HG02870 (cell line): ENCODE measurements around the gene ZMYND10.

Experiments
- ATAC-seq: cut with Tn5 transposase; IDR thresholded peaks from one replicate; pipeline ENCODE4 v1.9.1; 2021; ENCODE audit warnings: mild to moderate bottlenecking, moderate library complexity; ENCODE audit not compliant: unreplicated experiment

ZMYND10 gene

DNA sequence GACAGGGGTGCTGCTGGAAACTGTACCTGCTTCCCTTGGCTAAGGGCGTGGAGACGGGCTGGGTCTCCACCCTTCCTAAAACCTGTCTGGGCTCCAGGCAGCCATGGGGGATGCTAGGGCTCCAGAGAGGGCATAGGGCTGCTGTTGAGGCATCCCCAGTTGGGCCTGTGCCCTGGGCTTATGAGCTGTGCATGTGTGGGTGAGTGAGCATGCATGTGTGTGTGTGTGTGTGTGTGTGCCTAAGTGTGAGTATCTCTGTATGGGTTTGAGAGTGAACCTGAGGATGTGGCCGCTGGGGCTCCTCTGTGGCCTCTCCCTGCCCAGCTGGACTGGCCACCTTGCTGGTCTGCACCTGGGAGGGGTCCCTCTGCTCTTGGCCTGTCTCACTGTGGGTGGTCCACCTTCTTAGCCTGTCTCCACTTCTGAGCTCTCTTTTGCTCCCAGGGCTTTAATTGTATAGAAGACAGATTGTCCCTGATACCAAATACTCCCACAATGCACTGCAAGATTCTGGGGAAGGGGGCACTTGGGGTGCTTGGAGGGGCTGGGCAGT is 25.7 kb upstream of the ZMYND10 start:
- ATAC-seq: no peak

DNA sequence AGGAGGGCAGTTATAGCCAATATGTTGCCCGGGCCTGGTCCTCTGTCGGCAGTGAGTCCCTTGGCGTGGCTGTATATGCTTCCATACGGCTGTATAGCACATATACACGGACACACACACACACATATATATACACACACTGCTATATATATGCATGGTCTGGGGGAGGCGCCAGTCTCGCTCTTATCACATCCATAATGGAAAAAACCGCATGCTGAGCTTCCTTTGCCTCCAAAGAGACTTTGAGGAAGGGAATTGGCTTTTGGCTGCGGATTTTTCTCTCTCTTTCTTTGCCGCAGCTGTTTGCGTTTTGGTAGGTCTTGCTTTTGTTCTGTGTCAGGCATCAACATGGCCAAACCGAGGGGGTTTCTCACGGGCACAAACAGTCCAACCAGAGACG is 25.1 kb upstream of the ZMYND10 start:
- ATAC-seq: no peak

GRCh38 chr3:50369012-50369670 is 23.6 kb upstream of the ZMYND10 start:
- no peak for ATAC-seq

GRCh38 chr3:50365842-50366220 is 20.3 kb upstream of the ZMYND10 start:
- ATAC-seq: no peak

DNA sequence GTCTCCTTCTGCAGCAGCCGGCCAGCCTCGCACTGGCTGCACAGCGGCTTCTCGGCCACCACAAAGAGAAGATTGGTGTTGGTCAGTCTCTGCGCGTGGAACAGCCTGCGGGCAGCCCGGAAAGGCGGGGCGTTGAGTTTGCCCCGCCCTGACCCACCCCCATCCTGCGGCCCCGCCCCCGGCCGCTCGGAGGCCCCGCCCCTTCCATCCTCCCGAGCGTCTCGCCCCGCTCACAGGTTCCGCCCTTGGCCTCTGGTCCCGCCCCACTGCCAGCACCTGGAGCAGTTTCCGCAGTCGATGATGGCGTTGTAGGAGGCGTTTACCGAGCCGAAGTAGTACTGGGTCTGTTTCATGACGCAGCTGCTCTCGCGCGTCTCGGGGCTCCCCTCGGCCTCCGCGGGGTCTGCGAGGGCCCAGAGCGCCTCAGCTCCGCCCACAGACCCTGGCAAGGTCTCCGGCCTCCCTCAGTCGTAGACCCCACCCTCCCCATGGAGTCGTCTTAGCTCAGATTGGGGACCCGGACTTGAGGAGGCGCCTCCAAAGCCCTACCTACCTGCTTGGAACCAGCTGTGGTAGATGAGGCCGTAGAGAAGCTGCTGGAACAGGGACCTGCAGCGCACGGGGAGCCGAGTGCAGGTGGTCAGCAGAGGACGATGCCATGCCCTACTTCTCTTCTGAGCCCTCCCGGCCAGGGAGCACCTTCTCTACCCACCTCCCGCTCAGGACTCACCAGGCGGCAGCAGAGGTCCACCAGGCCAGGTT is 19.7 kb upstream of the ZMYND10 start:
- ATAC-seq: peak; percentile 82

DNA sequence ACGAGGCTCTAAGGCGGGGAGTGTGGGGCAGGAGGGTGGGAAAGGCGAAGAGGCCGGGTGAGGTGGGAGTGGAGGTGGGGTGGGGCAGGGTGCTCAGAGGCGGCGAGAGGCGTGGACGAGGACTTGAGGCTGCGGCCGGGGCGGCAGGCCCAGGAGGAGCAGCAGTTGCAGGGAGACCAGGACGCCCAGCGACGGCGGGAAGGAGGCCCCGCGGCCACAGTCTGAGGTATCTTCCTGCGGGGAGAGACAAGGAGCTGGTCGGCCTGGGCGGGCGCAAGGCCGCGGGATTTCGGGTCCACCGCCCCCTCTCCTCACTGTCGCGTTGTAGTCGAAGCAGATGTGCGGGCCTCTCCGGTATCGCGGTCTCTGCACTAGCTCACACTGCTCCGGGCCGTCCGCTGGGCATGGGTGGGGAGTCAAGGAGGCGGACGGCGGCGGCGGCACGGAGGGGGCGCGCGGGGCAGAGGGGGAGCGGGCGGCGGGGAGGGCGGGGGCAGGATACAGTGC is 19.1 kb upstream of the ZMYND10 start:
- no peak for ATAC-seq

GRCh38 chr3:50359760-50360110 is 14.2 kb upstream of the ZMYND10 start:
- peak; percentile 3 for ATAC-seq

GRCh38 chr3:50358911-50359759 is 13.6 kb upstream of the ZMYND10 start, which contains the start of gene TMEM115:
TMEM115 (minus strand) TSS chr3:50359521; CDS start chr3:50359063, 458 bp downstream.
- ATAC-seq: peak; percentile 99

GRCh38 chr3:50358355-50358910 is 12.9 kb upstream of the ZMYND10 start:
- no peak for ATAC-seq

DNA sequence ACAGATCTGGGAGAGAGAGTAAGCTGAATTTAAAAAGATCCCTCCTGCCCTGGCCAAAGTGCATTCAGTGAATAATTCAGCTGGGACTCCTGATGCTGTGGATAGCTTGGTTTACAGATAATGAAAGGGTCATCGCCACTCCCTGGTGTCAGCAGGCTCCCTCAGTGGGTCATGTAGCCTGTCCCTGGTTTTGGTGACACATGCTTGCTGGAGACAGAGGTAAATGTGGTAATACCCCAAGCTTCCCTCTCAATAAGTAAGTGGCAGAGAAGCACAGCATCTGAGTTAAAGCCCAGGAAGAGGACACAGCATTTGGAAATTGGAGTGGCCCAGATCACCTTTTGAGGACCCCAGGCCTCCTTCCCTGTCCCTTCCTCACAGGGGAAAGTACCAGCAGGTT is 11.9 kb upstream of the ZMYND10 start:
- no peak for ATAC-seq

GRCh38 chr3:50356553-50356952 is 11.0 kb upstream of the ZMYND10 start:
- ATAC-seq: no peak

GRCh38 chr3:50355829-50356552 is 10.5 kb upstream of the ZMYND10 start:
- no peak for ATAC-seq

GRCh38 chr3:50354850-50355249 is 9.3 kb upstream of the ZMYND10 start:
- no peak for ATAC-seq

GRCh38 chr3:50354186-50354764 is 8.7 kb upstream of the ZMYND10 start:
- ATAC-seq: no peak

- no peak for ATAC-seq
Measured at GRCh38 chr3:50353245-50354004, 7.9 kb upstream of the ZMYND10 start.

DNA sequence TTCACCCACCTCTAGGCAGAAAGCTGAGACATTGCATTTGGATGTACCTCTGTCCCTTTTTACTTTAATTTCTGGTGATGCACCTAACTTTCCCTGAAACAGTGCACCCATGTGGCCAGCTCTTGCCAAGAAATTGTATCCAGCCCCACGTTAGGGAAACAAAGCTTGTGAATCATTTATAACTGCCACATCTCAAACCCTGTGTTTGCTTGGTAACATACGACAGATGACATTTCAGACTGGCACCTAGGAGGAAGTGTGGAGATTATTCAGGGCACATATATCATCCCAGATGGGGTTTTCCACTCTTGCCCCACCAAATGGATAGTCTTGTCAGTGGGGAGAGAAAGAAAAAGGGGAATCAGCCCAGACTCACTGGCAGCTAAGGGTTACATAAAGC is 7.2 kb upstream of the ZMYND10 start:
- ATAC-seq: no peak

GRCh38 chr3:50351323-50351697 is 5.8 kb upstream of the ZMYND10 start:
- ATAC-seq: no peak

- ATAC-seq: peak; percentile 81
Measured at GRCh38 chr3:50350527-50351322, 5.2 kb upstream of the ZMYND10 start, which contains the start of the genes CYB561D2 and NPRL2. CYB561D2 (plus strand) TSS chr3:50350862; CDS start chr3:50351434, 572 bp downstream. NPRL2 (minus strand) TSS chr3:50350775; CDS start chr3:50350652, 123 bp downstream.
